ENCODE data around the gene CCL25.
"Not testable (repeated sequence)": the region's sequence is repeated elsewhere in the genome, so short reads cannot be mapped to it uniquely, and the experiment has no call there.

Gene CCL25

DNA sequence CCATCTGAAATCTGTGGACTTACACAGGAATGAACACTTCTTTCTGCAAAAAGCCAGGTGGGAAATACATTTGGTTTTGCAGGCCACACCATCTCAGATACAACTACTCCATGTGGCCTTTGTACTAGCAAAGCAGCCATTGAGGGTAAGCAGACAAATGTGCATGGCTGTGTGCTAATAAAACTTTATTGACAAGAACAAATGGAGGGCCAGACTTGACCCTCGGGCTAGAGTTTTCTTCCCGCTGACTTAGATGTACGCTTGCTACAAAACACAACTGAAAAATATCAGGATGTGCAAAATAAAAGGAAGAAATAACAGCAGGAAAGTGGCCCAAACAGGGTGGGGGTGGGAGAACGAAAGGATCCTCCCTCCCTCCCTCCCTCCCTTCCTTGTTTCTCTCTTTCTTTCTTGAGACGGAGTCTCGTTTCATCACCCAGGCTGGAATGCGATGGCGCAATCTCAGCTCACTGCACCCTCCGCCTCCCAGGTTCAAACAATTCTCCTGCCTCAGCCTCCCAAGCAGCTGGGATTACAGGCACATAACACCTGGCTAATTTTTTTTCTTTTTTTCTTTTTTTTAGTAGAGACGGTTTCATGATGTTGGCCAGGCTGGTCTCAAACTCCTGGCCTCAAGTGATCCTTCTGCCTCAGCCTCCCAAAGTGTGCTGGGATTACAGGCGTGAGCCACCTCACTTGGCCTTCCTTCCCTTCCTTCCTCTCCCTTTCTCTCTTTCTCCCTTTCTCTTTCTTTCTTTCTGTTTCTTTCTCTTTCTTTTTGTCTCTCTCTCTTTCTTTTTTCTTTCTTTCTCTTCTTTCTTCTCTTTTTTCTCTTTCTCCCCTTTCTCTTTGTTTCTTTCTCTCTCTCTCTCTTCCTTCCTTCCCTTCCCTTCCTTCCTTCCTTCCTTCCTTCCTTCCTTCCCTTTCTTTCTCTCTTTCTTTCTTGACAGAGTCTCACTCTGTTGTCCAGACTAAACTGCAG lies 29.3 kb downstream of the CCL25 start:
- in situ Hi-C loops (cut with MboI; ENCODE audit: low pct_unique_long_range_greater_than_20kb, low sequenced_read_pairs), result no loop called here
- DNase-seq, result no peak

DNA sequence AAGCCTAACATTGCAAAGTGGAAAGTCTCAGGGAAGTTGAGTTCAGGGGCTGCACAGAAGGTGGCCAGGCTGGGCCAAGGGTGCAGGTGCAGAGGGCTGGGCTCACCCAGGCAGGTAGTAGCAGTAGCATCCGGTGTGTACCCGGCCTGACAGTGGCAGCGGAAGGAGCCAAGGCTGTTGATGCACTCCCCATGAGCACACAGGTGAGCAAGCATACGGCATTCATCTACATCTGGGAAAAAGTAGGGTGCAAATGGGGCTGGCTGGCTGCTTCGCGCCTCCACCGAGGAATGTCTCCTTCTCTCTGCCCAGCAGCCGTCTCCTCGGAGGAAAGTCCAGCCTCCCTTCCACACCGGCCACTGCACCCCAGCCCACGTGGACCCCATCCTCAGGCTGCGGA lies 30.6 kb downstream of the CCL25 start:
- no peak for DNase-seq
- in situ Hi-C loops (cut with MboI; ENCODE audit: low pct_unique_long_range_greater_than_20kb, low sequenced_read_pairs), result no loop called here

DNA sequence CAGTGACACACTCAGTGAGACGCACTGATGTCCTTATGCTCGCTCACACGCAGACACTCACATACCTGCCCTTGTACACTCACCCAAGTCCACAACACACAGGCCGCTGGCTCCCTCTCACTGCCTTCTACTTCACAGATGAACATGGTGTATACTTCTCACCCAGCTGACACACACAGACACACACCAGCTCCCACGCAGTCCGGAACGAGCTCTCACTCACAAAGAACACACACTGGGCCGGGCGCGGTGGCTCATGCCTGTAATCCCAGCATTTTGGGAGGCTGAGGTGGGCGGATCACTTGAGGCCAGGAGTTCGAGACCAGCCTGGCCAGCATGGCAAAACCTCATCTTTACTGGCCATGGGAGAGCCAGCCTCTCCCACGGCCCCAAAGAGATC lies 31.6 kb downstream of the CCL25 start:
- in situ Hi-C loops (cut with MboI; ENCODE audit: low pct_unique_long_range_greater_than_20kb, low sequenced_read_pairs), result no loop called here
- no peak for DNase-seq

DNA sequence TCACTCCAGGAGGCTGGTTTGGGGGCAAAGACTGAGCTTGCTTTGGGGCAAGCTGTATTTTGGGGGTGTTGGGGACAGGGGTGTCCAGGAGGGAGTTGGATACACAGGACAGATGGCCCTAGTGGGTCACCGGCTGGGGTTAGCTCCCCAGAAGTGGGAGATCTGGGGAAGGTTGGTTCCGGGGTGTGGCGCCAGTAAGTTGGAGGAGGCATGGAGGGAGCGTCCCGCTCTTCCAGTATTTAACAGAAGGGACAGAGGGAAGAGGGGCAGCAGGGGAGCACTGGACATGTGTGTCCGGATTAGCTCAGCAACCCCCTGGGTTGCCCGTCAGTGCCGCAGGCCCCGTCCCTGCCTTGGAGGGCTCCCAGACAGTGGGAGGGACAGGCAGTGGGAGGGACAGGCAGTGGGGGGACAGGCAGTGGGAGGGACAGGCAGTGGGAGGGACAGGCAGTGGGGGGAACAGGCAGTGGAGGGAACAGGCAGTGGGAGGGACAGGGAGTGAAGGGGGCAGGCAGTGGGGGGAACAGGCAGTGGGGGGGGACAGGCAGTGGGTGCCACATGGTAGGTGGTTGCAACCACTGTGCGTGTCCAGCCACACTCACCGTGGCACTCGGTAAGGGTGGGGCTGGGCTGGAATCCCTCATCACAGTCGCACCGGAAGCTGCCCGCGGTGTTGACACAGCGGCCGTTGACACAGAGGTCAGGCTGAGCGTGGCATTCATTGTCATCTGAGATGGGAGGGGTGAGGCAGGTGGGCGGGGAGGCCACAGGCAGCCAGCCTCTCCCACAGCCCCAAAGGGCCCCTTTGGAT lies 33.2 kb downstream of the CCL25 start:
- DNase-seq, result no peak

DNA sequence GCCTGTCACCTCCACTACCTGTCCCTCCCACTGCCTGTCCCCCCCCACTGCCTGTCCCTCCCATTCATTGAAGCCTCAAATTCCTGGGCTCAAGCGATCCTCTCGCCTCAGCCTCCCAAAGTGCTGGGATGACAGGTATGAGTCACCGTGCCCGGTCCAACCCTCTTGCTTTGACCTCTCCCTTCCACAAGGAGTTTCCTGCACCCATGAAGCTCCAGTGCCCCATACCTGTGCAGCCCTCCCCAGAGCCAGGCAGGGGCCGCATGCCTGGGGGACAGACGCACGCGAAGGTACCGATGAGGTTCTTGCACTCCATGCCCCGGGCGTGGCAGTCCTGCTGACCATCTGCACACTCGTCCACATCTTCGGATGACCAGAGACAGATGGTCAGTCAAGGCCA lies 34.3 kb downstream of the CCL25 start:
- in situ Hi-C loops (cut with MboI; ENCODE audit: low pct_unique_long_range_greater_than_20kb, low sequenced_read_pairs), result no loop called here

More for the DNA sequence above, 33.2 kb downstream of the CCL25 start:
- in situ Hi-C loops (cut with MboI; ENCODE audit: low pct_unique_long_range_greater_than_20kb, low sequenced_read_pairs), result no loop called here

DNA sequence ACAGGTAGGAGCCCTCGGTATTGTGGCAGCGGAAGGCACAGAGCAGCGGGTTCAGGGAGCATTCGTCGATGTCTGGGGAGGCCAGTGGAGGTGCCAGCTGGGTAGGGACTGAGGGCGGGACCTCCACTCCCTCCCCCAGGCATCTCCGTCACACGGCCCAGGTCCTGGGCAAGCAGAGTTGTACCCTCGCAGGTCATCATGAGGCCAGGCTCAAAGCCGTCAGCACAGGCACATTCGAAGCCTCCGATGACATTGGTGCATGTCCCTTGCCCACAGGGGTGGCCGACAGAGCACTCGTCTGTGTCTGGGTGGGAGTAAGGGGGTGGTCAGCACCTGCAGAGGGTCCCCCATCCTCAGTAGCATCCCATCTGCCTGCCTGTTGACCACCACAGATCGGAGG lies 35.3 kb downstream of the CCL25 start:
- in situ Hi-C loops (cut with MboI; ENCODE audit: low pct_unique_long_range_greater_than_20kb, low sequenced_read_pairs), result no loop called here
- DNase-seq, result no peak

More for the DNA sequence above, 34.3 kb downstream of the CCL25 start:
- DNase-seq, result no peak

DNA sequence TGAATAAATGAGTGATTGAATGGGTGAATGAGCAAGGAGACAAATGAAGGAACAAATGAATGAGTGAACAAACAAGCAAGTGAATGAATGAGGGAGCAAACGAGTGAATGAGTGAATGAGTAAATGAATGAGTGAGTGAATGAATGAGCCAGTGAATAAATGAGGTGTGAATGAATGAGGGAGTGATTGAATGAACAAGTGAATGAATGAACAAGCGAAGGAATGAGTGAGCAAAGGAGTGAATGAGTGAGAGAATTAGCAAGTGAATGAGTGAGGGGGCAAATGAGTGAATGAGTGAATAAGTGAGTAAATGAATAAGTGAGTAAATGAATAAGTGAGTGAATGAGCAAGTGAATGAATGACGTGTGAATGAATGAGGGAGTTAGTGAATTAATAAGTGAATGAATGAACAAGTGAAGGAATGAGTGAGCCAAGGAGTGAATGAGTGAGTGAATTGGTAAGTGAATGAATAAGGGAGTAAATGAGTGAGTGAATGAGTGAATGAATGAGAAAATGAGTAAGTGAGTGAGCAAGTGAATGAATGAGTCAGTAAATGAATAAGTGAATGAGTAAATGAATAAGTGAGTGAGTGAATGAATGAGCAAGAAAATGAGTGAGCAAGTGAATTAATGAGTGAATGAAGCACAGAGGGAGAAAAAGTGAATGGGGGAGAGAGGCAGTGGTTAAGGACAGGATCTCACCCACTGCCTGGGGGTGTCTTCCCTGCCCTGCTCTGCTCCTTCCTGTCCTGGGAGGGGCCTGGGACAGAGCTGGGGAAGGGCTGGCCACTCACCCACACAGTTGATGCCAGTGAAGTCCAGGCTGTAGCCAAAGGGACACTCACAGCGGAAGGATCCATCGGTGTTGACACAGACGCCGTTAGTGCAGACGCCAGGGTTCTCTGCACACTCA lies 36.4 kb downstream of the CCL25 start:
- in situ Hi-C loops (cut with MboI; ENCODE audit: low pct_unique_long_range_greater_than_20kb, low sequenced_read_pairs), result no loop called here
- no peak for DNase-seq

DNA sequence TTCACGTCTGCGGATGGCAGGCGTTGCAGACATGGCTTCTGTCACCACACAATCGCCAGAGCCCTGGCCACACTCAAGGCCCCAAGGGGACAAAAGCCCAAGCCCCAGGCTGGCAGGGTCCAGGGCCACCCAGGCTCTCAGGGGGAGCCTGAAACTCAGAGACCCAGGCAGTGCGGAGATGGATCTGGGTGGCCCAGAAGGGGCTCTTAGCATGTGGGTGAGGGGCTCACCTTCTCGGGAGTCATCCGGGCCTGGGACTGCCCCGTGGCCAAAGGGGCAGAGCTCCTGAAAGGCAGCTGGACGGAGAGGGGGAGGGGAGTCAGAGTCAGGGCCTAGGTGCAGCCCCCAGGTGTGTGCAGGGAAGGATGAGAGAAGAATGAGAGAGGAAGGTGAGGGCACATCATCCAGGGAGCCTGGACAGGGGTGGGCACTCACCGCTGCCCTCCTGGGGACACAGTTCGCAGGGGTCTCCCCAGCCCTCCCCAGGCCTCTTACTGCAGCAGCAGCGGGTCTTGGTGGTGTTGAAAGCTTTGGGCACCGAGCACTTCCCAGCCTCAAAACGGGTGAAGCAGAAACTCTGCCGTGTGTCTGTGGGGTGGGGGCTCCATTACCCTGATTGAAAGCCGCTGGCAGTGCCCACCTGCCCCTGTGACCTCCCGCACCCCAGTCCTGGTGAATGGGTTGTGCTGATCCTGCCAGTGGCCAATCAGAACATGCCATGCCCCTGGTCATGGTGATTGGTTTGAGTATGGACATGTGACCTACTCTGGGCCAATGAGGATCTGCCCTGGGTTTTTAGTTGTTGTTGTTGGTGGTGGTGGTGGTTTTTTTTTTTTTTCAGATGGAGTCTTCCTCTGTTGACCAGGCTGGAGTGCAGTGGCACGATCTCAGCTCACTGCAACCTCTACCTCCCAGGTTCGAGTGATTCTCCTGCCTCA lies 37.4 kb downstream of the CCL25 start:
- DNase-seq, result no peak
- in situ Hi-C loops (cut with MboI; ENCODE audit: low pct_unique_long_range_greater_than_20kb, low sequenced_read_pairs), result no loop called here

DNA sequence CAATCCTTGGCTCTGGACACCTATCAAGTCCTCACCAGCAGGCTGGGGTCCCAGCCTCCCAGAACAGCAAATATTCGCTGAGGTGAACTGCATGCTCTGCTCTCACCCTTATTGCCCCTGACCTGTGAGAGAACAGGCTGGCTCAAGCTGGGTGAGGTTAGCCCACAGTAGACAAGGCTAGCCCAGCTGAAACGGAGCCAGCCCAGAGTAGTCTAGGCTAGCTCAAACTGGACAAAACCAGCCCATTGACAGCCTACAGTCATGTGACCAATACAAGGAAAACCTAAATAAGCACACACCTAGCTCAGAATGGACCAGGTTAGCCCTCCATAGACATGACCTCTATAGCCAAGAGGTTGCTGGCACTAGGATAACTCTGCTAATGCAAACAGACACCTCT lies 38.4 kb downstream of the CCL25 start:
- no peak for DNase-seq
- in situ Hi-C loops (cut with MboI; ENCODE audit: low pct_unique_long_range_greater_than_20kb, low sequenced_read_pairs), result no loop called here

DNA sequence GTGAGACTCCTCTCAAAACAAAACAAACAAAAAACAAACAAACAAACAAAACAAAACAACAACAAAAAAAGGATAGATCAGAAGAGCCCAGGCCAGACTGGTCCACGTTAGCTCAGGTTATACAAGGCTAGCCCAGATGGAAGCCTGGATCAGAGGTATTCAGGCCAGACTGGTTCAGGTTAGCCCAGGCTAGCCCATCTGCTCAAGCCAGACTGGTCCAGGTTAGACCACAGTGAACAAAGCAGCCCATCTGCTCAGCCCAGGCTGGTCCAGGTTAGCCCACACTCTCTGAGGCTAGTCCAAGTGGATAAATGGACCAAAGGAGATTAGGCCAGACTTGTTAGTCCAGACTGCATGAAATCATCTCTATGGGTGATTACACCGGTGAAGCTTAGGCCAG lies 41.2 kb downstream of the CCL25 start:
- DNase-seq, result no peak
- in situ Hi-C loops (cut with MboI; ENCODE audit: low pct_unique_long_range_greater_than_20kb, low sequenced_read_pairs), result no loop called here

DNA sequence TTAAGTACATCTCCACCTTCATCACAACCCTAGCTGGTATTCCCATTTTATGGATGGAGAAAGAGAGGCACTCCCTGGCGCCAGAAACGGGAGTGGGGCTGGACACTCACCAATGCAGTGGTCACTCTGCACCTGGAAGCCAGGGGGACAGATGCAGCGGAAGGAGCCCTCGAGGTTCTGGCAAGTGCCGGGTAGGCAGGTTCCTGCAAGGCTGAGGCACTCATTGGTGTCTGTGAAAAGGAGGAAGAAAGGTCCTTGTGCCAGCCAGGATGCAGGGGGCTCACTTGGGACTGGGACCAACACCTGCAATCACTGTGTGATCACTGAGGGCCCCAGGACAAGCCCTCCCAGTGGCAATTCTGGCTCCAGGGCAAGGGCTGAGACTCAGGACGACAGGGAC lies 41.8 kb downstream of the CCL25 start:
- in situ Hi-C loops (cut with MboI; ENCODE audit: low pct_unique_long_range_greater_than_20kb, low sequenced_read_pairs), result no loop called here
- no peak for DNase-seq

DNA sequence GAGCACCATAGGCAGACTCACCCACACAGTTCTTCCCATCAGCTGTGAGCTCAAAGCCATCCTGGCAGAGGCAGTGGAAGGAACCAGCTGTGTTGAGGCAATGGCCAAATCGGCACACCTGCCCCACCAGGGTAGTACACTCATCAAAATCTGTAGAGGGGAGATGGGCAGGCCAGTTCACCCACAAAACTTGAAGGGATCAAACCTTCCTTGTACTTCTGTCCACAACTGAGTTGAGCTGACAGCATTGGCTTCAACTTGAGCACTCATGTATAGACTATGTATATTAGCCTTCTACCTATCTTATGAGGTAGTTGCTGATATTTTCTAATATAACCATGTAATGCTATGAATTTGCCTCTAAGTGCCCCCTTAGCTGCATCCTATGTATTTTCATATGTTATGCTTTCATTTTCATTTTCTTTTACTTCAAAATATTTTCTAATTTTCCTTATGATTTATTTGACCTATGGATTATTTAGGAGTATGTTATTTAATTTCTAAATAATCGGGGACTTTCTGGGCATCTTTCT lies 42.9 kb downstream of the CCL25 start:
- in situ Hi-C loops (cut with MboI; ENCODE audit: low pct_unique_long_range_greater_than_20kb, low sequenced_read_pairs), result no loop called here
- DNase-seq, result no peak

DNA sequence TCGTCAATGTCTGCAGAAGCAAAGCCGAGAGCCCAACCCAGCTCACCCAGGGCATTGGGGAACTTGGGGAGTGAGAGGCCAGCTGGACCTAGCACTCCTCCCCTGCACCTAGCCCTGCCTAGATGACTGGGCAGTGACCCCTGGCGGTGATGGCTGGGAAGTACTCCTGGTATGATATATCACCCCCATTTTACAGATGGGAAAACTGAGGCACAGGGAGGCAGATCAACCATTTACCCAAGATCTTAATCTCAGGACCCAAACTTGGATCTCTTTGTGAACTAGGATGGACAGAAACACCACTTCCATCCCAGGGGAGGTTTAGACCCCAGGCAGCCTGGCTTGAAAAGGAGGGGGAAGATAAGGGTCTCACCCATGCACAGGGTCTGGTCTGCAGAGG lies 43.5 kb downstream of the CCL25 start:
- in situ Hi-C loops (cut with MboI; ENCODE audit: low pct_unique_long_range_greater_than_20kb, low sequenced_read_pairs), result no loop called here
- no peak for DNase-seq

DNA sequence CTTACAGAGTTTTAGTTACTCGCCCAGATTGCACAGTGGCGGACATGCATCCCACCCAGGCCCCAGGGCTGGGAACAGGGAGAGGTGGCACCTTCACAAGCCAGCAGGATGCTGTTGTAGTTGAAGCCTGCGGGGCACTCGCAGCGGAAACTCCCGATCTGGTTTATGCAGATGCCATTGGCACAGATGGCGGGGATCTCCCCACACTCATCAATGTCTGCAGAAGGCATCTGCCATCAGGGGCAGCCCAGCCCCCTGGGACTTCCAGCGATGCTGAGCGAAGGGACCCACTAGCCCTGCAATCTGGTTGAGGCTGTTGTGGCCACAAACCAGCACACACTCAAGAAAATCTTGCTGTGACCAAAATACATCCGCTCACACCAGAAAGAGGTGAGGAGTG lies 44.6 kb downstream of the CCL25 start:
- no peak for DNase-seq
- in situ Hi-C loops (cut with MboI; ENCODE audit: low pct_unique_long_range_greater_than_20kb, low sequenced_read_pairs), result no loop called here

DNA sequence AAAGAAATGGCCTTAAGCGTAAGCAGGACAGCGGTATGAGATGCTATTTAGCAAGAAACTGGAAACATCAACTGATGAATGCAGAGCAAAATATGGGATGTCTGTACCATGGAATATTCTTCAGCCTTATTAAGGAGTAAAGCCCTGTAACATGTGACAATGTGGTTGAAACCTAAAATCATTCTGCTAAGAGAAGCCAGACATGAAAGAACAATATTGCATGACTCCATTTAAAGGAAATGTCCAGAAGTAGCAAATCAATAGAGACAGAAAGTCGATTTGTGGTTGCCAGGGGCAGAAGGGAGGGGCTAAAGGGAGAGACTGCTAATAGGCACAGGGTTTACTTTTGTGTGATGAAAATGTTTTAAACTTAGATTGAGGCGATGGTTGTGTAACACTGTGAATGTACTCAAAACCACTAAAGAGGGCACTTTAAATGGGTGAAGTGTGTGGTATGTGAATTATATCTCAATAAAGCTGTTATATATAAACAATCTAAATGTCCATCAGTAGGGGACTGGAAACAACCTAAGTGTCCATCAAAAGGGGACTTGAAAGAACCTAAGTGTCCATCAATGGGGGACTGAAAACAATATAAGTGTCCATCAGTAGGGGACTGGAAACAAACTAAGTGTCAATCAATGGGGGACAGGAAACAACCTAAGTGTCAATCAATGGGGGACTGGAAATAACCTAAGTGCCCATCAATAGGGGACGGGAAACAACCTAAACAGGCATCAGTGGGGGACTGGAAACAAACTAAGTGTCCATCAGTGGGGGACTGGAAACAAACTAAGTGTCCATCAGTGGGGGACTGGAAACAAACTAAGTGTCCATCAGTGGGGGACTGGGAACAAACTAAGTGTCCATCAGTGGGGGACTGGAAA lies 45.4 kb downstream of the CCL25 start:
- no peak for DNase-seq
- in situ Hi-C loops (cut with MboI; ENCODE audit: low pct_unique_long_range_greater_than_20kb, low sequenced_read_pairs), result no loop called here

DNA sequence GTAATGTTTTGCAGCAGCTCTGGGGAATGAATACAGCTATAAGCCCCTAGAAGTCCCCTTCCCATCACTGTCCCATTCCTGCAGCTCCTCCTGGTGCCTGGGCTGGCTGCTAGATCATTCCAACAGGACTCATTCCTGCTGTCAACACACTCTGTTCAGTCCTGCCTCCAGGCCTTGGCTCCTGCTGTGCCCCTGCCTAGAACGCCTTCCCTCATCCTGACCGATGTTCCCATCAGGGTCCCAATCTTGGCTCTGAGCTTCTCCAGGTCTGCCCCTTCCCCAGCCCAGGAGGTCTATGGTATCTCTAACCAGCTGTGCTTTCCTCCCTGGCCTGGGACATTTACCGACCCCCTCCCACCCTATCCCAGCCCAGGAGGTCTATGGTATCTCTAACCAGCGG lies 48.8 kb downstream of the CCL25 start:
- no peak for DNase-seq
- in situ Hi-C loops (cut with MboI; ENCODE audit: low pct_unique_long_range_greater_than_20kb, low sequenced_read_pairs), result no loop called here

DNA sequence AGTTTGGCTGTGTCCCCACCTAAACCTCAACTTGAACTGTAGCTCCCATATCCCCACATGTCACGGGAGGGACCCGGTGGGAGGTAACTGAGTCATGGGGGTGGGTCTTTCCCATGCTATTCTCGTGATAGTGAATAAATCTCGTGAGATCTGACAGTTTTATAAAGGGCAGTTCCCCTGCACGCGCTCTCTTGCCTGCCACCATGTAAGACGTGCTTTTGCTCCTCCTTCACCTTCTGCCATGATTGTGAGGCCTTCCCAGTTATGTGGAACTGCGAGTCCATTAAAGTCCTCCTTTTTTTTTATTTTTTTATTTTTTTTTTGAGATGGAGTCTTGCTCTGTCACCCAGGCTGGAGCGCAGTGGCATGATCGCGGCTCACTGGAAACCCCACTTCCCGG lies 49.4 kb downstream of the CCL25 start:
- DNase-seq; in situ Hi-C loops (cut with MboI; ENCODE audit: low pct_unique_long_range_greater_than_20kb, low sequenced_read_pairs): not testable (repeated sequence)
